Activated CD4-positive, alpha-beta T cell treated with anti-CD3 and anti-CD28 coated beads, Interleukin-2, Interleukin-4, amounts not matched to agents 100 ng/mL and 50 ng/mL, durations not matched to agents 16 hours and 8 hours (primary cell): ENCODE data around the gene RPL38.
A peak's percentile ranks its signal among the peaks of the same experiment; 100 is the strongest.

Experiments used
- DNase-seq: peaks from one replicate; pipeline ENCODE4 v3.0.0-alpha.2; 2020; ENCODE audit warnings: low spot score

Gene RPL38

DNA sequence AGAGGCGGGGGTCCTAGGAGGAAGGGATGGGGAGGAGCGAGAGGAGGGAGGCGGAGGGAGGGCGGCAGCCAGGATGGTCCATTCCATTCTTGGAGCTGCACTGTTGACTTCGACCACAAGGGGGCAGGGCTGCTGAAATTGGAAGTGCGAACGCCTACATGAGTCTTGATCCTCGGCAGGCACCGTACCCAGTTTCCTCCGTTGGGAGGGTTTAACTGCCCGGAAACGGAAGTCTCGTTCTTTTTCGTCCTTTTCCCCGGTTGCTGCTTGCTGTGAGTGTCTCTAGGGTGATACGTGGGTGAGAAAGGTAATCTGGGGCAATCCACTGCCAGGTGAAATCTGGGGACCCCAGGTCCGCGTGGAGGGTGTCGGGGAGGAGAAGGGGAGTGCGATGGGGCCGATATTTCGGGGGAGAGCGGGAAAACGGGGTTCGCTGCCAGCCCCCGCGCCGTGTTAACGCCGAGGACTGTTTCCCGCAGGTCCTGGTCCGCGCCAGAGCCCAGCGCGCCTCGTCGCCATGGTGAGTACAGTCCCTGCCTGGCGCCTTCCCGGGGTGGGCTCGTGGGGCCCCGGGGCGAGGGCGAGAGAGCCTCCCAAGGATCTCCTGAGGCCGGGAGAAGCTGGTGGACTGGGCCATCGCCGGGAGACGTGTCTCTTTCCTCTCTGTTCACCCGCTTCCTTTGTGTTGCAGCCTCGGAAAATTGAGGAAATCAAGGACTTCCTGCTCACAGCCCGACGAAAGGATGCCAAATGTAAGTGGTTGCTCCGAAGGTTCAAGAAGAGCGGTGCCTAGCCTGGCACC lies at the start of gene RPL38:
RPL38 (plus strand) TSS at position 240 of the 802 bp plus-strand sequence; CDS start at position 518, 278 bp downstream.
- peak; percentile 98 for DNase-seq

DNA sequence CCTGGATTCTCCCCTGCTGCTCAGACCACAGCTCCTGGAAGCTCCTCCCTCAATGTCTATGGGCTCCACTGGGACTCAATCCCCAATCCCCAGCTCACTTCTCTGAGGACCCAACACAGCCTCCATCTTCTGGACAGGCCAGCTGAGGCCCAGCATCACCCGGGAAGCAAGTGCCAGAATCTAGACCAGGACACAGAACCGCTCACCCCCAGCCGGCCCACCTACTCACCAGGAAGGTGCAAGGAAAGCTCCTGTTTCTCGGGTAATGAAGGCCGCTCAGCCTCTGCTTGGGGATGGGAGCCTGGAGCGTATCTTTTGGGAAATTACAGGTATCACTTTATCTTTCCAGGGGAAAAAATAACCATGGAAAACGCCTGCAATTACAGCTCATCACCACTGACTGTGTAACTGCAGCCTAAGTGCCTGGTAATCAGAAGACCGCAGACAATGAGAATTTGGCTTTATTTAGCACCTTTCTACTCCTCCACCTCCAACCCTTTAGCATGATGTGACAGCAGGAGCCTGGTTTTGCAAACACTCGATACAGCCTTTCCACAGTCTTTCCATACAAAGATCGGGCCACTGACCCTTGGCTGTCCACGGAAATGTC lies 49.6 kb upstream of the RPL38 start:
- no peak for DNase-seq

DNA sequence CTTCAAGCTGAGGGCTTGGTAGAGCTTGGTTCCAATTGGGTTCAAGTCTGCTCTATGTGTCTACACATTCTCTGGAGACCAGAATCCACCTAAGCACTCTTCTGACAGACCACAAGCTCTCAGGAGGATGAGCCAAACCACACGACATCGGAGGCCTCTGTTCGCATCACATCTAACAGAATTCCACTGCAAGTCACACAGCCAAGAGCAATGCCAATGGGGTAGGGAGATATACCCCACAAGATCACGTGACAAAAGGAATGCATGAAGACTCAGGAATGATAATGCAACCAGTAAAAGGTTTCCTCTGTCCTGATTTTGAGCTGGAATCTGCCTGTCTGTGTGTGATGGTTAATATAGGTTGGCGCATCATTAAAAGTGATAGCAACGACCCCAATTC lies 46.6 kb upstream of the RPL38 start:
- DNase-seq = no peak

DNA sequence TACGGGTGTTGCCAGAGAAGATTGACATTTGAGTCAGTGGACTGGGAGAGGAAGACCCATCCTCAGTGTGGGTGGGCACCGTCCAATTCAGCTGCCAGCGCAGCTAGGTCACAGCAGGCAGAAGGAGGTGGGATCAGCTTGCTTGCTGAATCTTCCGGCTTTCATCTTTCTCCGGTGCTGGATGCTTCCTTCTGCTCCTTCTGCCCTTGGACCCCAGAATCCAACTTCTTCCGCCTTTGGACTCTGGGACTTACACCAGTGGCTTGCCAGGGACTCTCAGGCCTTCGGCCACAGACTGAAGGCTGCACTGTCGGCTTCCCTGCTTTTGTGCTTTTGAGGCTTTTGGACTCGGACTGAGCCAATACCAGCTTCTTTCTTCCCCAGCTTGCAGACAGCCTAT lies 46.1 kb upstream of the RPL38 start:
- no peak for DNase-seq

DNA sequence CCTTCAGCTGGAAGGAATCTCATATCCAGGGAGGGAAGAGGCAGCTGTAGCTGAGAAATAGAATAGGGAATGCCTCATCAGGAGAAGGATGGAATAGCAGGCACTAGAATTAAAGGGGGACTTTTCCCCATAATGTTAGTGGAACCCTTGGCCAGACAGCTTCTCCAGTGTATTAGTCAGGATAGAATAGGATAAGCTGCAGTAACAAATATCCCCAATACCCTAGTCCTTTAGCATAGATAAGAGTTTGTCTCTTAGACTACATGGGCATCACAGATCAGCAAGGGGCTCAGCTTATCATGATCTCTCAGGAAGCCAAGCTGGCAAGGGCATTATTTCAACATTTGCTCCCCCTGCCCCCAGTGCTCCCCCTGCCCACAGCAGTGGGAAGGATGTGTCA lies 44.7 kb upstream of the RPL38 start:
- DNase-seq = no peak

DNA sequence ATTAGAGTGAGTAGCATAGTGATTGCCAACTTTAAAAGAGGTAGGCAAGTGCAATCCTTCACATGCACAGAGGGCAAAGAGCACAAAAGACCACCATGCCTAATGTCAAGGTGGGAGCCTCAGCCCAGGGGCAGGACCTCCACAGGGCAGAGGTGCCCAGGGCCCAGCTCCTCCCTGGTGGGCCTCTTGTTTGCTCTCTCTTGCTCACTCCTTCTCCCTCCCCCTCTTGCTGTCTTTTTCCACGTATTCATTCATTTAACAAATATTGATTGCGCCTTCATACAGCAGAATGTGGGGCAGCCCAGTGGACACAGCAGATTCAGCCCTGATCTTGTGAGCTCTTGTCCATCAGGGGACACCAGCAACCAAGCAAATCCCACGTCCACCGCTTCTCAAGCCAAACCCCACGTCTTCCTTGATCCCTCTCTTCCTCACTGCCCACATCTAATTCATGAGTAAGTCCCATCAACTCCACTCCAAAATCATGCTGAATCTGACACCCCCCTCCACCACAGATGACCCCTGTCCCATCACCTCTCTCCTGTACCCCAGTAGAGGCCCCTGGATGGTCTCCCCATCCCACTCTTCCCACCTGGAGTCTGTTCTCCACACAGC lies 44.1 kb upstream of the RPL38 start:
- no peak for DNase-seq

DNA sequence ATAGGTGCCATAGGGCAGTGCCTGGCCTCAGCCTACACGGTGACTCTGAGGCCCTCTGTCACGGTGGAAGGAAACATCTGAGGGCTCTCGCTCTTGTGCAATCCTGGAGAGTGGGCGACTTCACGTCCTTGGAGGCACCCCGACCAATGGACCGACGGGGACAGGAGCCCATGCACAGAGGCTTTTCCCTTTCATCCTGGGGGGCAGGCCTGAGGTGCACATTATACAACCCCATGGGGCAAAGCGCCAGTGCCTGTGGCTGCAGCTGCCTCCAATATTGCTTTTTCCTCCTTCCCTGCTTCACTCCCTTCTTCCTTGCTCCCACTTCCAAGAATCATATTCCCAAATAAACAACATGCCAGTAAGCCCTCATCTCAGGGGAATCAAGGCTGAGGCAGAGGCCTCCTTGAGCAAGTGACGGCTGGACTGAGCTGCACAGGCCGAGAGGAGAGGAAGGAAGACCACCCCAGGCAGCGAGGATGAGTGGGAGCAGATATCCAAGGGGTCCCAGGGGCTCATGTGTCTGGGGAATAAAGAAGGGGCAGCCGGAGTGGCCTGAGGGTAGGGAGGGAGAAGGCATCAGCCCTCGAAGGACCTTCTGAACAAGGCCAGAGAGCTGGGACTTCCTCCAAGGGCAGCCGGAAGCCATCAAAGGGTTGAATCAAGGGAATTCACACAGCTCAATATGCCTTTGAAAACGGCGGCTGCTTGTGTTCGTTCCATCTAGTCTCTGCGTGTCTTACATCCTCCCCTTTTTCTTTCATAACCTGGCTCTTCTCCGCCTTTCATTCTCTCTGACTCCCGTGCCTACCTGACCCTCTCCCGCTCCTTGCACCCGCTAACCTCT lies 42.6 kb upstream of the RPL38 start:
- no peak for DNase-seq

DNA sequence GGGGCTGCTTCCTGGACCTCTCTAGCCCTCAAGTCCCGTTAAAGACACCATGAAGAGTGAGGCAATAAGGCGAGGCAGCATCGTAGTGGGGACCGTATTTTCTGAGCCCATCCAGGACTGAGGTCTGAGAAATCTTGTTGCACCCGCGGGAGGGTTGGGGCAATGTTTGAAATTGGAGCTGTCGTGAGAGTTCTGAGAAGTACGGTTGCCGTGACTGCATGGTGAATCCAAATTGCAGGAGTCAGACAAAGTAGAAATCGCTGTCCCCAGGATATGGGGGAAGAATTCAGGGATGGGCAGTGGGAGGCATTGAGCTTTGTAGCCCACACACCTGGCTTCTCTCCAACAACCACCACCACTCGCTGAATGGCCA lies 42.0 kb upstream of the RPL38 start:
- no peak for DNase-seq

DNA sequence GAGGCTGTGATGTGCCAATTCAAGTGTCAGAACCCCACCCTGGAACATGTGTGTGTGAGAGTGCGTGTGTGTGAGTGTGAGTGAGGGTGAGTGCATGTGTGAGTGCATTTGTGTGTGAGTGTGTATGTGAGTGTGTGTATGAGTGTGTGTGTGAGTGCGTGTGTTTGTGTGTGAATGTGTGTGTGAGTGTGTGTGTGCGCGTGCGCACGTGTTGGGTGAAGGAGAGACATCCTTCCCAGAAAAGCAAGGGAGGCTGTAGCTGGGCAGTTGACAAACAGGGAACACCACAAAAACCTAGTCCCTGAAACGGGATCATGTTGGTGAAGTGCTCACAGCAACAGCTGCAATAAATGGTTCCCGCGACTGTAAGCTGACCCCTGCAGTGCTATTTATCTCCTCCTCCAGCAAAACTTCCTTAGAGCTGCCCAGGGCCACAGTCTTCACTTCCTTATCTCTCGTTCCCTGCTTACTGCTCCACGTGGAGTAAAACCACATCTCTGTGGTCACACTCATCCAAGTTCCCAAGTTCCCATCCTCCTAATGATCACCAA lies 40.1 kb upstream of the RPL38 start:
- DNase-seq = no peak

DNA sequence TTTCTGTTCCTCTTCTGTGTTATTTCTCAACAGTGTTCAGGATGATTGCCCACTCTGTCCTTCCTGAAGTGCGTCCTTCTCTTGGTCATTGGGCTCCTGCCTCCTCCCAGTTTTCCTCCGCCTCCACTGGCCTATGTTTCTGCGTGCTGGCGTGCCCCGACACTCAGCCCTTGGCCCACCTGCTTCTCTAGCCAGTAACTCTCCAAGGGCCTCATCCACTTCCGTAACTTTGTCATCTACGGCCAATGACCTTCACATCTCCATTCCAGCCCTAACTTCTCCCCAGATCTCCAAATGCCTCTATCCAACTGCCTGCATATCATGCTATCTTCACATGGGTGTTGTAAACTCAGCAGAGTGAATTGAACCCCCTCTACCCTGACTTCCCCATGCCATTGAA lies 39.6 kb upstream of the RPL38 start:
- no peak for DNase-seq

DNA sequence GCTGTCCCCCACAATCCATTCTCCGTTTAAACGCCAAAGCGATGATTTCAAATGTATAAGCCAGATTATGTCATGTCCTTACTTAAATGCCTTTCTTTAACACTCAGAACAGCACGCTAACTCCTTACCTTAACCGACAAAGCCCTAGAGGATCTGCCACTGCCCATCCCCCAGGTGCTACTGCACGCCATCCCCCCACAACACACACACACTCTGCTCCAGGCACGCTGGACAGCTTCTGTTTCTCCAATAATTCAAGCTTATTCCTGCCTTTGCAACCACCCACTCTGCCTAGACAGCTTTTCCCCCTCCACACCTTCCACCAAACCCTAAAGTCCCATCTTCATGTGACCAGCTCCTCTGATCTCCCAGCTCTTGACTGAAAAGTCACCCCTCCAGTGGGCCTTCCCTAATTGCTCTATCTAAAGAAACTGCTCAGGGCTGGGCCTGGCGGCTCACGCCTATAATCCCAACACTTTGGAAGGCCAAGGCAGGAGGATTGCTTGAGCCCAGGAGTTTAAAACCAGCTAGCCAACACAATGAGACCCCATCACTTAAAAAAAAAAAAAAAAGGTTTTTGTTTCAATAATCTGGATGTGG lies 38.9 kb upstream of the RPL38 start:
- no peak for DNase-seq

DNA sequence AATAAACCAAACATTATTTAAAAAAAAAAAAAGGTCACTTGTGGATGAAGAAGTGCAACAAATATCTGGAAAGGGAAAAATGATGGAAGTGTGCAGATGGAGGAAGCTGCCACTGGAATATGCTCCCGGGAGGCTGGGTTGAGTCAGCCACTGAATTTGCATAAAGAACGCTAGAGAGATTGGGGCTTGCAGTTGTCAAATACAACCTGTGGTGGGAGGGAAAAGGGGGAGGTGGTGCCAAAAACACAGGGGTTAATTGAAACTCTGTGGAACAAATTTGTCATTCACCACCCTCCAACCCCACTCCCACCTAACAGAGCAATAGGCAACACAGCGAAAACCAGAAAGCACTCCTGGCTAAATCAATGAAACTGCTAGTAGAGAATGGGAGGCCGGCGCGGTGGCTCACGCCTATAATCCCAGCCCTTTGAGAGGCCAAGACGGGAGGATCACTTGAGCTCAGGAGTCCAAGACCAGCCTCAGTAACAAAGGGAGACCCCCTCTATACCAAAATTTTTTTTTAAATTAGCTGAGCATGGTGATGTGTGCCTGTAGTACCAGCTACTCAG lies 37.6 kb upstream of the RPL38 start:
- no peak for DNase-seq

DNA sequence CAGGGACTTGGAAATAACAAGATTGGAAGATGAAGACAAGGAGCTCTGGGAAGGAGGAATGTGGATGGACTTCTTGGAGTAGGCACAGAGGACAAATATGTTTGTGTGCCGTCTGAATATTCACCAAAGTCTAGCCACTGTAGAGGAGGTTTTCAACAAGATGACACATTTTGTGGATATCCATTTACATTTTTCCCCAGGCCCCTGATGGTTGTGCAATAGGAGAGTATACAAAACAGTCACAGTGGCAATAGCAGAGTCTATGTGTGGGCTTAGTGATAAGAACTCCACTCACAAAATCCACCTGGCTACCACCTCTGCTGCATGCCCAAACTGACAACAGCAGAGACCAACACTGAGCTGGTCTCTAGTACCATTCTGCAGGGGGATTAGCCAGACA lies 32.6 kb upstream of the RPL38 start:
- DNase-seq = no peak

DNA sequence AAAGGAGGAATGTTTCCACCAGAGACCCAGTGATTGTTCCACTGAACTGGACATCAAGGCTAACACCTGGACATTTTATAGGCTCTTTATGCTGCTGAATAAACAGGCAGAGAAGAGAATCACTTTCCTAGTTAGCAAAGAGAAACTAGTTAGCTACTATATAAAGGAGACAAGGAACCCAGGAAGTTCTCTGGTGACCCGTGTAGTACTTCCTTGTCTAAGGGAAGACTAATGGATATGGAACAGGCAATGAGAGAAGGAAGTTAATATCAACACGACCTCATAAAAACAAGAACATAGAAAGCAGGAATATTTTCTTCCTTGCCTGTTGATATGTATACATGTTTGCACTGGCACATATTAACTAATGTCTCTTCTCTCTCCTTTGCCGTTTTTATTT lies 30.8 kb upstream of the RPL38 start:
- DNase-seq = no peak

DNA sequence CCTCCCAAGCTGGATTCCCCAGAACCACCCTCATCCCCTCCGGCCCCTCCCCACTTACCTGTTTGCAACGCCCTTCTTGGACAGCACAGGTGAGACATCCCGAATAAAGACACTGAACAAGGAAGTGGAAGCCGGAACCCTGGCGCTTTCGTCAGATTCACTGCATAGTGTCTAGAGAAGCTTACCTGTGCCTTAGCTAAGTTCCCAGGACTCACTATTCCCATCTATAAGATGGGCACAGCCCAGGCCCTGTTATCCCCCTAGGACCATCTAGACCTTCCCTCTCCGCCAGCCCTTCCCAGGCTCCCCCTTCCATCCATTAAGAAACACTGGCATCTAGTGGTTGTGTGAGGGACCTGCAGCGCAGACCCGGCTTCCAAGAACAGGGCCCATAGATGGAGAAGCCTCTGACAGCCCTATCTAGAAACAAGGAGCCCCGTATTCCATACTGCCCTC lies 26.9 kb upstream of the RPL38 start:
- DNase-seq = peak; percentile 47

DNA sequence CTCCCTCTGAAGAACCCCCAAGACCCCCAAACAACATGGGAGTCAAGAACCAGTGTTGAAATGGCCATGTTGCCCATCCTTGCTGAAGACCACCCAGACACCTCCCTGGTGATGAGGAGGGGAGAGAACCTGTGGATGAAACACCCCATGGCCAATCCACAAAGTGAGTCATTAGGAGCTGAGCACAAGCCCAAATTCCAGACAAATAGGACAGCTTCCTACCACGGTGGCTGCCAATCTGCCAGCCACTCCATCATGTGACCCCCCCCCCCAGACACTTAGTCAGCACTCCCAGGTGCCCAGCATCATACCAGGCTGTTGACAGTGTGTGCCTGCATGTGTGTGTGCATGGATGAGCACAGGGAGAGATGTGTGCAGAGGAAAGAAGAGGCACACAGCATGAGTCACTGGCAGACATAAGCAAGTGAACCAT lies 26.4 kb upstream of the RPL38 start:
- DNase-seq = no peak

DNA sequence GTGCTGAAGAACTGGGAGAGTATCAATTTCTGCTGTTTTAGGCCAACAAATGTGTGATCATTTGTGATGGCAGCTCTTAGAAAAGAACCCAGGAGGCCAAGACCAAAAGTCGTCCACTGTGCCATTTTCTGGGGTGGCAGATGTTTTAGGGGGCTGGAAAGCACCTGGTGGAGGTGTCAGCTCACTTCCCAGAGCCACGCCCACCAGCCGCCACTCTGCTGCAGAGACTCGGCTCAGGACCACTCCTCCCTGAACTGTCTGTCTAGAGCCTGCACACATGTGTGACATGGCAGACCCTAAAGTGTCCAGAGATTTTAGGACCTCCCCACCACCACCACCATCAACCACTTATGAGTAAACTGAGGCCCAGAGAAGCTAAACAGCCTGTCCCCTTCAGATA lies 23.9 kb upstream of the RPL38 start:
- no peak for DNase-seq

DNA sequence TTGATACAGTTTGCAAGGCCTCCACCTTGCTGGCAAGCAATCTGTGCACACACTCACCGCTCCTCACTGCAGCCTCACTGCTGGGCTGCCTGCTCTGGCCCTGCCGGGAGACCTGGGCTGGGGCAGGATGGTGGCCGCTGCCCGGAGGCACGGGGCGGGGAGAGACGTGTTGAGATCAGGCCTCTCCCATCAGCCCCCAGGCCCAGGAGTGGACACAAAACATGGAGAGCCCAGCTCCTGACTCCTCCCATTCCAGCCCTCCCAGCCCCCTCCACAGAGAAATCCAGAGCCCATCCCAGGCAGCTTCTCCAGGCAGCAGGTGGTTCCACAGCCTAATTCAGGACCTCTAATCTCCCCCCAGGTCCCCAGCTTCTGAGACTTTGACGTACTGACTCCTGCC lies 23.1 kb upstream of the RPL38 start:
- no peak for DNase-seq

DNA sequence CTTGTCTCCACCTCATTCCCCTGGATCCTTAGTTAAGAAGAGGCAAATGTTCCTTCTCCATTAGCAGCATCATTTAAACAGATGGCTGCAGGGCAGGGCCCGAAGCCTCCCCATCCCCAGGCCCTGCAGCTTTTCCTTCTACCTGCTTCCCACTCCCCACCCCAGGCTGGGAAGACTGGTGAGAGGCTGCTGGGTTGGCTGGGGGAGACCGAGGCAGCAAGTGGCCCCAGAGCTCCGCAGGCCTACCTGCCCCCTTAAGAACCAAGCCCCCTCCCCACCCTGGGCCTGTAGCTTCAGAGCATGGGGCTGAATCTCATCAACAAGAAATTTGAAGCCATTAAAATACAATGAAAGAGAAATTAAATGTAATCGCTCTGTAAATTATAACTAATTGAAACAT lies 22.1 kb upstream of the RPL38 start:
- DNase-seq = no peak

DNA sequence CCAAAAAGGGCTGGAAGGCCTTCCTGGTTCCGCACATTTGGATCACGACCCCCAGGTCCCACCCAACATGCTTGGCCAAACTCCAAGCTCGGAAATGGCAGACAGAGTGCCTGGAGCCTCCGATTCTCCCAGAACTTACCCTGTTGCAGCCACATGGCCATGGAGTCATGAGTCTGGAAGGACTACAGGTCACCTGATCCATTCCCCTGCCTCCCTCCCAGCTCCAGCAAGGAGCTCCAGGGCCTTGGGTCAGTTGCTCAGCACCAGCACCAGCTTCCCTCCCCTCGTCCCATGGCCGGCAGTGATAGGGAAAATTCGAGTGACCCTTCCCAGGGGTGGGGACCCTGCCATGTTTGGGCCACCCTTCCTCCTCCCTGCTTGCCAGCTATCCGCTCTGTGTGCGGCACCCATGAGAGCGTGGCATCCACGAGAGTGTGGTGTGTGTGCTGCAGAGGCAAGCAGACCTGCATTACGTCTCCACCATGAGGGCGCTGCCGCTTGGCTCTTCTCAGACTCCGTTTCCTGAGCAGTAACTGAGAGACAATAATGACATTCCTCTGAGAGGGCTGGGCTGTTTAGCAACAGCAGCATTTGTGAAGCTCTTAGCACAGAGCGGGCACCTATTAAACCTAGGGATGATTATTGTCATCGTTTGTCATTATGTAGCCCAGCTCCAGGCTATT lies 21.3 kb upstream of the RPL38 start:
- no peak for DNase-seq

DNA sequence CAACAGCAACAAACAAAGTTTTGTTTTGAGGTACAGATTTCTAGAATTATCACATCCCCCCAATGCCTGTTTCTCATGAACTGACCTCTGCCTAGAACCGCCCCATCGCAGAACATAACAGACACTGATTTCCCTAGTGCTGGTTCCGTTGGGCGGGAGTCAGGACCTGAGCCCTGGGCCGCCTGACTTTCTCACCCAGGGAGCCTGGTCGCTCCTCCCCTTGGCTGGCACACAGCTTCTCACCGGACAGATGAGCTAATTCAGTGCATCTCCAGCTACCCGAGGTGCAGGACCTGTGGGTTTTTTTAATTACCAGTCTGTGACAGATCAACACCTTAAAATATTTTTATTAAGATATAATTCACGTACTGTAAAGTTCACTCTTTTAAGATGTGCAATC lies 20.1 kb upstream of the RPL38 start:
- DNase-seq = no peak
